Measurements from ENCODE around the gene DNAH14. TPM values are rescaled to one million over a fixed set of nuclear protein-coding genes. Genes with fewer than 3 reads are reported as not detected.
"Not testable (repeated sequence)": the region's sequence is repeated elsewhere in the genome, so short reads cannot be mapped to it uniquely, and the experiment has no call there.

DNAH14 gene
- total RNA-seq, 1 donor from 2014 or later: 0.18 TPM

DNA sequence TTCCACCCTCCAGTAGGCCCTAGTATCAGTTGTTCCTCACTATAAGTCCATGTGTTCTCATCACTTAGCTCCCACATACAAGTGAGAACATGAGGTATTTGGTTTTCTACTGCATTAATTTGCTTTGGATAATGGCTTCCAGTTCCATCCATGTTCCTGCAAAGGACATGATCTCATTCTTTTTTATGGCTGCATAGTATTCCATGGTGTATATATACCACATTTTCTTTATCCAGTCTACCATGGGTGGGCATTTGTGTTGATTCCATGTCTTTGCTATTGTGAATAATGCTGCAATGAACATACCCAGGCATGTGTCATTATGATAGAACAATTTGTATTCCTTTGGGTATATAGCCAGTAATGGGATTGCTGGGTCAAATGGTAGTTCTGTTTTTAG lies 218.3 kb downstream of the DNAH14 start:
- DNase-seq (ENCODE audit: low spot score); H3K27me3 Mint-ChIP-seq (ENCODE audit: insufficient read depth); H3K27ac Mint-ChIP-seq; H3K4me1 Mint-ChIP-seq (ENCODE audit: low read depth); intact Hi-C loops (cut with micrococcal nuclease); H3K9me3 Mint-ChIP-seq; H3K36me3 Mint-ChIP-seq (ENCODE audit: low read depth); H3K4me3 Mint-ChIP-seq: not testable (repeated sequence)

GRCh38 chr1:225152061-225152460 lies 222.6 kb downstream of the DNAH14 start:
- H3K36me3 Mint-ChIP-seq (ENCODE audit: low read depth): no peaks in the 10 kb centered on the region
- H3K9me3 Mint-ChIP-seq: no peaks in the 10 kb centered on the region
- intact Hi-C loops (cut with micrococcal nuclease): loop anchor here (1.0 kb wide), 1 partner anchor 8 kb away; no protein-coding TSS in a partner anchor
- no peak overlapping the region for H3K4me3 Mint-ChIP-seq
- no peak overlapping the region for H3K27ac Mint-ChIP-seq
- H3K27me3 Mint-ChIP-seq (ENCODE audit: insufficient read depth): peaks cover 6% of the 10 kb centered on the region
- no peaks in the 10 kb centered on the region for H3K4me1 Mint-ChIP-seq (ENCODE audit: low read depth)
- DNase-seq (ENCODE audit: low spot score): no peak

GRCh38 chr1:225155555-225155954 lies 226.1 kb downstream of the DNAH14 start:
- Mint-ChIP-seq H3K9me3 (no peaks in the 10 kb centered on the region), H3K4me1 (ENCODE audit: low read depth) (no peaks in the 10 kb centered on the region), H3K27me3 (ENCODE audit: insufficient read depth) (peaks cover 6% of the 10 kb centered on the region), H3K27ac (no peak overlapping the region), H3K36me3 (ENCODE audit: low read depth) (no peaks in the 10 kb centered on the region), H3K4me3 (no peak overlapping the region)
- intact Hi-C loops (cut with micrococcal nuclease): no loop called here
- no peak for DNase-seq (ENCODE audit: low spot score)

- Mint-ChIP-seq H3K4me1 (ENCODE audit: low read depth) (no peaks in the 10 kb centered on the region), H3K27me3 (ENCODE audit: insufficient read depth) (peaks cover 6% of the 10 kb centered on the region), H3K9me3 (no peaks in the 10 kb centered on the region), H3K4me3 (no peak overlapping the region), H3K36me3 (ENCODE audit: low read depth) (no peaks in the 10 kb centered on the region), H3K27ac (no peak overlapping the region)
- intact Hi-C loops (cut with micrococcal nuclease): no loop called here
- no peak for DNase-seq (ENCODE audit: low spot score)
These were observed 226.8 kb downstream of the DNAH14 start for GRCh38 chr1:225156254-225156653.

DNA sequence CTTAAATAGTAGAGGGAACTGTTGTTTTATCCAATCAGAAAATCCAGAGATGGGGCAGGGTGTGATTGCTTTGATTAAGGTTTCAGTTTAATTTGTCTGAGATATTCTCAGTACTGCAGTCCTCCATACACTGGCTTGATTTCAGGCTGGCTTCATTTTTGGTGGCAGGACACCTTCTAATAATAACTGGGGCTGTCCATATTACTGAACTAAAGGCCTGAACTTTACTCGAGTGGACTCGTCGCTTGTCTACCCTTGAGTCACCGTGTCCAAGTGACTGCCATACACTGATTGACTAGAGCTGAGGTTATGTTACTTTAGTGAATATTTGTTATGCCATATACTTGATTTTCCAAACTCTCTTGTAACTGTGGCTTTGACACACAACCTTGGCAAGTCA lies 228.8 kb downstream of the DNAH14 start:
- Mint-ChIP-seq H3K36me3 (ENCODE audit: low read depth) (no peaks in the 10 kb centered on the region), H3K9me3 (no peaks in the 10 kb centered on the region), H3K27ac (no peak overlapping the region), H3K4me3 (no peak overlapping the region), H3K4me1 (ENCODE audit: low read depth) (no peaks in the 10 kb centered on the region), H3K27me3 (ENCODE audit: insufficient read depth) (peaks cover 6% of the 10 kb centered on the region)
- intact Hi-C loops (cut with micrococcal nuclease): no loop called here
- DNase-seq (ENCODE audit: low spot score): no peak

GRCh38 chr1:225159793-225160192 lies 230.3 kb downstream of the DNAH14 start:
- Mint-ChIP-seq H3K4me1 (ENCODE audit: low read depth) (no peaks in the 10 kb centered on the region), H3K27ac (no peak overlapping the region), H3K27me3 (ENCODE audit: insufficient read depth) (peaks cover 6% of the 10 kb centered on the region), H3K9me3 (no peaks in the 10 kb centered on the region), H3K36me3 (ENCODE audit: low read depth) (no peaks in the 10 kb centered on the region), H3K4me3 (no peak overlapping the region)
- intact Hi-C loops (cut with micrococcal nuclease): loop anchor here (1.0 kb wide), 1 partner anchor 7 kb away; no protein-coding TSS in a partner anchor
- no peak for DNase-seq (ENCODE audit: low spot score)

GRCh38 chr1:225177409-225177808 lies 247.9 kb downstream of the DNAH14 start:
- H3K36me3 Mint-ChIP-seq (ENCODE audit: low read depth); H3K27me3 Mint-ChIP-seq (ENCODE audit: insufficient read depth); intact Hi-C loops (cut with micrococcal nuclease); DNase-seq (ENCODE audit: low spot score); H3K4me3 Mint-ChIP-seq; H3K27ac Mint-ChIP-seq; H3K4me1 Mint-ChIP-seq (ENCODE audit: low read depth): not testable (repeated sequence)
- H3K9me3 Mint-ChIP-seq: peaks cover 33% of the 10 kb centered on the region

- H3K27me3 Mint-ChIP-seq (ENCODE audit: insufficient read depth): peaks cover 2% of the 10 kb centered on the region
These were observed 250.2 kb downstream of the DNAH14 start for GRCh38 chr1:225179686-225180085.

GRCh38 chr1:225182716-225183115 lies 253.2 kb downstream of the DNAH14 start:
- Mint-ChIP-seq H3K4me1 (ENCODE audit: low read depth) (peaks cover 8% of the 10 kb centered on the region), H3K9me3 (peaks cover 24% of the 10 kb centered on the region), H3K27ac (no peak overlapping the region), H3K27me3 (ENCODE audit: insufficient read depth) (peaks cover 2% of the 10 kb centered on the region), H3K36me3 (ENCODE audit: low read depth) (no peaks in the 10 kb centered on the region), H3K4me3 (no peak overlapping the region)
- no peak for DNase-seq (ENCODE audit: low spot score)
- intact Hi-C loops (cut with micrococcal nuclease): no loop called here

More at GRCh38 chr1:225179686-225180085, 250.2 kb downstream of the DNAH14 start:
- Mint-ChIP-seq H3K36me3 (ENCODE audit: low read depth) (no peaks in the 10 kb centered on the region), H3K9me3 (peaks cover 33% of the 10 kb centered on the region), H3K4me1 (ENCODE audit: low read depth) (peaks cover 8% of the 10 kb centered on the region), H3K4me3 (no peak overlapping the region), H3K27ac (no peak overlapping the region)
- no peak for DNase-seq (ENCODE audit: low spot score)
- intact Hi-C loops (cut with micrococcal nuclease): no loop called here

GRCh38 chr1:225191199-225191753 lies 261.8 kb downstream of the DNAH14 start:
- Mint-ChIP-seq H3K4me1 (ENCODE audit: low read depth) (no peaks in the 10 kb centered on the region), H3K27me3 (ENCODE audit: insufficient read depth) (no peaks in the 10 kb centered on the region), H3K9me3 (peaks cover 9% of the 10 kb centered on the region), H3K4me3 (no peak overlapping the region), H3K27ac (no peak overlapping the region), H3K36me3 (ENCODE audit: low read depth) (no peaks in the 10 kb centered on the region)
- DNase-seq (ENCODE audit: low spot score): no peak
- intact Hi-C loops (cut with micrococcal nuclease): no loop called here

DNA sequence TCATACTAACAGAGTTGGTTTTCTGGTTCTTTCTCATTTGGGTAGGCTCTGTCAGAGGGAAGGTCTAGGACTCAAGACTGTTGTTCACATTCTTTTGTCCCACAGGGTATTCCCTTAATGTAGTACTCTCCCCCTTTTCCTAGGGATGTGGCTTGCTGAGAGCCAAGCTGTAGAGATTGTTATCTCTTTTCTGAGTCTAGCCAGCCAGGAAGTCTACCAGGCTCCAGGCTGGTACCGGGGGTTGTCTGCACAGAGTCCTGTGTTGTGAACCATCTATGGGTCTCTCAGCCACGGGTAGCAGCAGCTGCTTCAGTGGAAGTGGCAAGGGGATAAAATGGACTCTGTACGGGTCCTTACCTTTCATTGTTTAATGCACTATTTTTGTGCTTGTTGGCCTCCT lies 272.0 kb downstream of the DNAH14 start:
- Mint-ChIP-seq H3K27me3 (ENCODE audit: insufficient read depth) (peaks cover 2% of the 10 kb centered on the region), H3K4me3 (no peak overlapping the region), H3K9me3 (no peaks in the 10 kb centered on the region), H3K27ac (no peak overlapping the region), H3K36me3 (ENCODE audit: low read depth) (no peaks in the 10 kb centered on the region), H3K4me1 (ENCODE audit: low read depth) (no peaks in the 10 kb centered on the region)
- intact Hi-C loops (cut with micrococcal nuclease): no loop called here
- DNase-seq (ENCODE audit: low spot score): no peak

GRCh38 chr1:225207791-225208190 lies 278.3 kb downstream of the DNAH14 start:
- Mint-ChIP-seq H3K9me3 (no peaks in the 10 kb centered on the region), H3K4me1 (ENCODE audit: low read depth) (no peaks in the 10 kb centered on the region), H3K27me3 (ENCODE audit: insufficient read depth) (no peaks in the 10 kb centered on the region), H3K4me3 (no peak overlapping the region), H3K36me3 (ENCODE audit: low read depth) (no peaks in the 10 kb centered on the region), H3K27ac (no peak overlapping the region)
- intact Hi-C loops (cut with micrococcal nuclease): no loop called here
- no peak for DNase-seq (ENCODE audit: low spot score)

DNA sequence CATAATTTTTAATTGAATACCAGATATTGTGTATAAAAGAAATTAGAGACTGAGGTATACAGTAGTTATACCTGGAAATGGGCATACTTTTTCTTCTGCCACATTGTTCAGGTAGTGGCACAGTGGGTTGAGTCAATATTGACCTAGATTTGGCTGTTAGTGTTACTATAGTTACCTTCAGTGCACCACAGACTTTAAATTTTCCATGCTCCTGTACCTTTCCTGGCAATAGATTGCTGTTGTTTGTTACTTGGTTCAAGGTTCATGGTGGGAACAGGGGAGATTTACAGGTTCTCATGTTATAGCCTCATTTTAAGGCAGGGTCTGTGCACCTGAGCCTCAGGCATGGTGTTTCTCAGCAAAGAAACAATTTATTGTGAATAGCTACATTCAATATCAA lies 279.7 kb downstream of the DNAH14 start:
- H3K36me3 Mint-ChIP-seq (ENCODE audit: low read depth): no peaks in the 10 kb centered on the region
- H3K27me3 Mint-ChIP-seq (ENCODE audit: insufficient read depth): peaks cover 2% of the 10 kb centered on the region
- intact Hi-C loops (cut with micrococcal nuclease): no loop called here

DNA sequence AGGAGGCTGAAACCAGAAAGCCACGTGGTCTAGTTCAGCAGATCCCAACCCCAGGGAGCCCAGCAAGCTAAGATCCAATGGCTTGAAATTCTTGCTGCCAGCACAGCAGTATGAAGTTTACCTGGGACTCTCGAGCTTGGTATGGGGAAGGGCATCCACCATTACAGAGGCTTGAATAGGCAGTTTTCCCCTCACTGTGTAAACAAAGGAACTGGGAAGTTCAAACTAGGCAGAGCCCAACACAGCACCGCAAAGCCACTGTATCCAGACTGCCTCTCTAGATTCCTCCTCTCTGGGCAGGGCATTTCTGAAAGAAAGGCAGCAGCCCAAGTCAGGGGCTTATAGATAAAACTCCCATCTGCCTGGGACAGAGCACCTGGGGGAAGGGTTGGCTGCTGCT lies 280.7 kb downstream of the DNAH14 start:
- H3K4me3 Mint-ChIP-seq; H3K4me1 Mint-ChIP-seq (ENCODE audit: low read depth); intact Hi-C loops (cut with micrococcal nuclease); H3K27ac Mint-ChIP-seq; H3K27me3 Mint-ChIP-seq (ENCODE audit: insufficient read depth); H3K36me3 Mint-ChIP-seq (ENCODE audit: low read depth); DNase-seq (ENCODE audit: low spot score): not testable (repeated sequence)
- H3K9me3 Mint-ChIP-seq: peaks cover 10% of the 10 kb centered on the region

More for the DNA sequence above, 279.7 kb downstream of the DNAH14 start:
- no peaks in the 10 kb centered on the region for H3K4me1 Mint-ChIP-seq (ENCODE audit: low read depth)
- no peak for DNase-seq (ENCODE audit: low spot score)
- no peak overlapping the region for H3K27ac Mint-ChIP-seq
- peaks cover 7% of the 10 kb centered on the region for H3K9me3 Mint-ChIP-seq
- no peak overlapping the region for H3K4me3 Mint-ChIP-seq
